SJCRH30 (cell line): Measurements from ENCODE around the gene TCERG1L. TPM values are rescaled to one million over a fixed set of nuclear protein-coding genes. Genes with fewer than 3 reads are reported as not detected.
"Not testable (repeated sequence)": the region's sequence is repeated elsewhere in the genome, so short reads cannot be mapped to it uniquely, and the experiment has no call there.

Source experiments
- DNase-seq, 2 experiments: peaks; one replicate each; pipeline ENCODE4 v3.0.0-alpha.2; 2015 to 2020
- H3K27ac ChIP-seq: fragments of 250-450 bp; sonication (Bioruptor Pico); 2 replicates; pipeline ENCODE4 v1.5.1; 2020; ENCODE audit warnings: mild to moderate bottlenecking, moderate library complexity
- H3K27me3 ChIP-seq: fragments of 250-450 bp; sonication (Bioruptor Pico); 2 replicates; pipeline ENCODE4 v1.5.1; 2020; ENCODE audit warnings: mild to moderate bottlenecking, moderate library complexity
- H3K36me3 ChIP-seq: fragments of 250-450 bp; sonication (Bioruptor Pico); 2 replicates; pipeline ENCODE4 v1.5.1; 2020; ENCODE audit warnings: mild to moderate bottlenecking, moderate library complexity
- H3K4me1 ChIP-seq: fragments of 250-450 bp; sonication (Bioruptor Pico); 2 replicates; pipeline ENCODE4 v1.5.1; 2020; ENCODE audit warnings: mild to moderate bottlenecking, moderate library complexity
- H3K4me3 ChIP-seq: fragments of 250-450 bp; sonication (Bioruptor Pico); 2 replicates; pipeline ENCODE4 v1.5.1; 2020; ENCODE audit warnings: mild to moderate bottlenecking, moderate library complexity
- H3K9me3 ChIP-seq: fragments of 250-450 bp; sonication (Bioruptor Pico); replicated peaks from 2 replicates; pipeline ENCODE4 v1.5.1; 2020; ENCODE audit warnings: mild to moderate bottlenecking, moderate library complexity
- total RNA-seq: library from RNA; depleted of rRNA; stranded (reverse); fragments of >200 nt; shearing (Covaris generic); gene quantifications from 2 replicates; pipeline ENCODE4 v1.2.3, GENCODE V29; 2014

The TCERG1L gene
- total RNA-seq, 1 experiment from 2014 or later, result not detected

DNA sequence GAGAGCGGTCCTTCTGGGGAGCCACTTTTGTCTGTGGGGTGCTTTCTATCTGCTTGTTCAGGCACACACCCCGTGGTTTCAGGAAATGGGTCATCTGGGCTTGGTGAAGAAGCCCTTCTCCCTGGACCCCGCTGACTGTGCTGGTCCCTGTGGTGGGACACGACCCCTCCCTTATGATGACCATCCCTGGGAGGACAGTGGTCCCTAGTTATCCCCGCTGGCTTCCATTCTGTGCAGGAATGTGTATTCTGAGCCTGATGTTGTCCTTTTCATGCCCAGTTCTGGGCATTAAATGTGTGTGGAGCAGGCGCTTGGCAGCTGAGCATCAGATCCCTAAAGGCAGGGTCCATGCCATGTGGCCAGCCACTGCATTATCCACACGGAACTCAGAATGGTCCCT lies 71.6 kb downstream of the TCERG1L start:
- H3K9me3 ChIP-seq, result no peaks in the 10 kb centered on the region
- H3K4me3 ChIP-seq, result no peak overlapping the region
- no peaks in the 10 kb centered on the region for H3K36me3 ChIP-seq
- no peaks in the 10 kb centered on the region for H3K4me1 ChIP-seq
- H3K27ac ChIP-seq, result no peak overlapping the region
- H3K27me3 ChIP-seq, result no peaks in the 10 kb centered on the region
- DNase-seq, result no peak

DNA sequence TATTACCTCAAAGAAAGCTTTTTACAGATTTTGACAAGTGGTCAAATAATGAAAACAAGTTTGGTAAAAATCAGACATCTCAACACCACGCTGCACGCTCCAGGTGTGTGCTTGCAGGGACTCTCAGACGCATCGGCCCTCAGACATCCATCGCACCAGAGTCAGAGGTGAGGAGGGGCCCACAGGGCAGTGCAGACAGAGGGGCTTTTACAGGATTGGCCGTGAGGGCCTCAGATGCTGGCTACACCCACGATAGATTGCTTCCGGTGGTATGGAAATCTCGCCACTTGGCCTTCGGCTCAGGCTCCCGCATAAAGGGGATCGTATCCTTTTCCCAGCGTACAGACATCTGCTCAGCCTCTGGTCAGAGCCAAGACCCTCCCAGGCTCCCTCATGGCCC lies 72.1 kb downstream of the TCERG1L start:
- Histone ChIP-seq H3K4me3 (no peak overlapping the region), H3K36me3 (no peaks in the 10 kb centered on the region), H3K4me1 (no peaks in the 10 kb centered on the region), H3K27me3 (no peaks in the 10 kb centered on the region), H3K9me3 (no peaks in the 10 kb centered on the region), H3K27ac (no peak overlapping the region)
- no peak for DNase-seq

DNA sequence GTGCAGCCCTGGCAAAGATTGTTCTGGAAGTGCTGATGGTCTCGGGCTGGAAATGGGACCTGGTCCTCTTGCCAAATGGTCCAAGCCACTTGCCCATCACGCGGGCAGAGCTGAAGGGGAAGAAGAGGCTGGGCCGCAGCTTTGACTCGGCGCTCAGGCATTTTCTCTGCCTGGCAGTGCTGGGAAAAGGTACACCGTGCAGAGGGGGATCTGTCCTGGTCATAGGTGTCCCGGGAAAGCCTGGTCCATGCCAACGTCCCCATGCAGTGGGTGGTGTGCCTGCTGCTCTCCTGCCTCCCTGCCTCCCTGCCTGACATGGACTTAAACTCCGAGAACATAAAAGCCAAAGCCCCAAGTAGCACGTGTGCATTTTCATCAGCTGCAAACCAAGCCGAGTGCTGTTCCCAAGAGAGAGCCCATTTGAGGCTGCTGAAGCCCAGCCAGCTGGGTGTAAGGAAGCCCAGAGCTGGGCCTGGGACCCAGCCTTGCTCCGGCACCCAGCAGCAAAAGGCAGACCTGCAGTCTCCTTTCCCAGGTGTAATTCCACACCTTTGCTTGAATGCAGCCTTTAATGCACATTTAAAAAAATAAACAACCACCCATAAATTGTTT lies 72.7 kb downstream of the TCERG1L start:
- no peak overlapping the region for H3K4me3 ChIP-seq
- no peaks in the 10 kb centered on the region for H3K36me3 ChIP-seq
- no peaks in the 10 kb centered on the region for H3K4me1 ChIP-seq
- H3K27me3 ChIP-seq, result no peaks in the 10 kb centered on the region
- DNase-seq, result no peak
- H3K27ac ChIP-seq, result no peak overlapping the region
- no peaks in the 10 kb centered on the region for H3K9me3 ChIP-seq

DNA sequence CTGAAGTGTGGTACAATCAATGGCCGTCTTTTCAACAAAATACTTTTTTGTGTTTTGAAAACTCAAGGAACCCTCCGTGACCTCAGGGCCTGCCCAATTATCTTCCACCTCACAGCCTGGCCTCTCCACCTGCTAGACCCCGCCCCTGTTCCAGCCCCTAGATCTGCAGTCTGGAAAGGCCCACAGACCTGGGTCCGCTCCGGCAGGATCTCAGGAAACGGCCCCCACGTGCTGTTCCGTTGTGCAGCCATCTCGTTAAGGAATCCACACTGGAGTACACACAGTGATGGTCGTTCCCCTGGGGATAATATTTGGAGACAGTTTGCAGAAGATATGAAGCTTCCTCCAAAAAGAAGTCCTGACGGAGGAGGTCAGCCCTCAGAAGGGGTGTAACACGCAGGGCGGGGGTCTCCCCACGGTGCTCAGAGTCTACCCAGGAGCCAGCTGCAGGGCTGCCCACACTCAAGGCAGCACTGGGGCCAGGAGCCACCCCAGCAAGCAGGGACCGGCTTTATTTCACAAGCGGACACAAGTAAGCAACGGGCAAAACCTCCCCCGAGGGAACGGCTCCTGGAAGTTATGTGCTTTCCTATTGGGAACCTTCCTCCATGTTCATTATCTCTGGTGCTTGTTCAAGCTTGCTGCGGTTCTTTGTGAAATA lies 73.4 kb downstream of the TCERG1L start:
- H3K27ac ChIP-seq, result no peak overlapping the region
- DNase-seq, result no peak
- no peaks in the 10 kb centered on the region for H3K27me3 ChIP-seq
- no peaks in the 10 kb centered on the region for H3K9me3 ChIP-seq
- no peaks in the 10 kb centered on the region for H3K4me1 ChIP-seq
- H3K4me3 ChIP-seq, result no peak overlapping the region
- no peaks in the 10 kb centered on the region for H3K36me3 ChIP-seq

DNA sequence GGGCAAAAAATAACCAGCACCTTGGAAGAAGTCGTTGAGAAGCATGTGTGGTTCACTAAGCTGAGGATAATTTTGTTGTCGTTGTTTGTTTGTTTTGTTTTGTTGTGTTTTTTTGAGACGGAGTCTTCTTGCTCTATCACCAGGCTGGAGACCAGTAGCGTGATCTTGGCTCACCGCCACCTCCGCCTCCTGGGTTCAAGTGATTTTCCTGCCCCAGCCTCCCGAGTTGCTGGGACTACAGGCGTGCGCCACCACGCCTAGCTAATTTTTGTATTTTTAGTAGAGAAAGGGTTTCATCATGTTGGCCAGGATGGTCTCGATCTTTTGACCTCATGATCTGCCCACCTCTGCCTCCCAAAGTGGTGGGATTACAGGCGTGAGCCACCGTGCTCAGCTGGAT lies 76.9 kb downstream of the TCERG1L start:
- not testable (repeated sequence) for H3K4me1 ChIP-seq, H3K36me3 ChIP-seq, H3K27ac ChIP-seq, DNase-seq, H3K27me3 ChIP-seq, H3K4me3 ChIP-seq, H3K9me3 ChIP-seq

DNA sequence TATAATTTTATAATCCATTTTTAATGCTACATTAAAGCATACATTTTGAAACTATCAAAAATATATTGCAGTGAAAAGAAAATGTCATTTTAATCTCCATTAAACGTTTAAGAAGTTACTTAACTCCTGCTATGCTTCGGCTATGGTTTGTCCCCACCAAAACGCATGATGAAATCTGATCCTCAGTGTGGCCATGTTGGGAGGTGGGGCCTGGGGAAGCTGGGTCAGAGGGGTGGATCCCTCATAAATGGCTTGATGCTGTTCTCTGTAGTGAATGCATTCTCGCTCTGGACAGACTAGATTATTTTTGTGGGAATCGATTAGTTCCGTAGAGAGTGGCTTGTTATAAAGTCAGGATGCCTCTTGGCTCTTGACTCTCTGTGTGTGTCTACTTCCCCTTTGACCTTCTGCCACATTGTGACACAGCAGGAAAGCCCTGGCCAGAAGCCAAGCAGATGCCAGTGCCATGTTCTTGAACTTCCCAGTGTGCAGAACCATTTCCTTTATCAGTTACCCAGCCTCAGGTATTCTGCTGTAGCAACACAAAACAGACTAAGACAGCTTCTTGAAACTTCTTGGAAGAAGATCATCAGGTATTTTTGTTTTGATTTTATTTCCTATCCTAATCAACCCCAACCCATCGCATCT lies 77.8 kb downstream of the TCERG1L start:
- H3K36me3 ChIP-seq, result no peaks in the 10 kb centered on the region

DNA sequence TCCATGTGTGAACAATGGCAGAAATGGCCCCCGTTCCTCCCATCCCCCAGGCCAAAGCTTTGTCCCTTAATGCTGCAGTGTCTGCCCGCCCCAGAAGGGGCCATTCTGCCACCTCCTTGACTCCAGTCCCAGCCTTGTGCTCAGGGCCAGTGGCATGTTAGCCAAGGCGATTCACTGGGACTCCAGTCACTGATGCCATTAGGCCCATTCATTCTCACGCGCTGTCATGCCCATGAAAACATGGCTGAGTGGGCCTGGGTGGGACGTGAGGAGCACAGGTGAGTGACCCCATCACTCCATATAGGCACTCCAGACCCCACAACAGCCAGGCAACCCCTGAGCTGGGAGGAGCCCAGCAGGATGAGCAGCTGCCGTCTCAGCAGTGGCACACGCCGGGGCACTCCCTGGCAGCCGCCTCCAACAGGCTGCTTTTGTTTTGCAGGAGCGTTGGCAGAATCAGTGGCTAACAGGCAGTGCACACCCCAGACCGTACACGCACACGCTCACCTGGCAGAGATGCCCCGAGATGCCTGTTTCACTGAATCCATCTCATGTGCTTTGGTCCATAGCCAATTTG lies 79.5 kb downstream of the TCERG1L start:
- Histone ChIP-seq H3K27me3 (no peaks in the 10 kb centered on the region), H3K36me3 (no peaks in the 10 kb centered on the region), H3K27ac (no peak overlapping the region), H3K9me3 (no peaks in the 10 kb centered on the region), H3K4me1 (no peaks in the 10 kb centered on the region), H3K4me3 (no peak overlapping the region)
- no peak for DNase-seq

More for the DNA sequence above, 77.8 kb downstream of the TCERG1L start:
- Histone ChIP-seq H3K4me1 (no peaks in the 10 kb centered on the region), H3K9me3 (no peaks in the 10 kb centered on the region), H3K27ac (no peak overlapping the region), H3K4me3 (no peak overlapping the region), H3K27me3 (no peaks in the 10 kb centered on the region)
- DNase-seq, result peak in 1 of 2 experiments; percentile 5

DNA sequence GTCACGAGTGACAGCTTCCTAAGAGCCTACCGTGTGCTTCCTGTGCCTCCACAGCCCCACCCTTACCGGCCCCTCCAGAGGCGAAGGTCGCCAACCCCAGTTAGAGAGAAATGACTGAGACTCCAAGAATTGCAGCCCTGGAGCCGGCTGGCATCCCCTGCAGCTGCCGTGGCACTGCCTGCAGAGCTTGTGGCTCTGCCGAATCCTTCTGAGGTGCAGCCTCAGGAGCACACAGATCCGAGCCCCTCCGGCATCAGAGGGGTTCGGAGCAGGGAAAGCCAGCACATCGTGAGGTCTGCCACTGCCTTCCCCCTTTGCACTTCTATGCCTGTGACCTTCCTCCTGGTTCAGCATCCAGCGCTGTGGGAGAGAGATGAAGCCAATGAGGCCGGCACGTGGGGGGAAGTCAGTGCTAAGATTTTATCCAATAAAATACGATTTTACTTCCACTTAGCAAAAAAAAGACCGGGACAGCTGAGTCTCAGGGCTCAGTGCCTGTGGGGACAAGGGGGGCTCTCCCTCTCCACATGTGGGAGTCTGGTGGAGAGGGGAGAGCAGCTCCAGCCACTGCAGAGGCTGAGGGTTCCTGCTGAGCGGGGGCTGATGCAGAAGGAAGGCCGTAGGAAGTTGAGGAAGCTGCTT lies 80.1 kb downstream of the TCERG1L start:
- DNase-seq, result no peak
- no peaks in the 10 kb centered on the region for H3K9me3 ChIP-seq
- no peak overlapping the region for H3K4me3 ChIP-seq
- no peaks in the 10 kb centered on the region for H3K36me3 ChIP-seq
- H3K27ac ChIP-seq, result no peak overlapping the region
- no peaks in the 10 kb centered on the region for H3K27me3 ChIP-seq
- H3K4me1 ChIP-seq, result no peaks in the 10 kb centered on the region

DNA sequence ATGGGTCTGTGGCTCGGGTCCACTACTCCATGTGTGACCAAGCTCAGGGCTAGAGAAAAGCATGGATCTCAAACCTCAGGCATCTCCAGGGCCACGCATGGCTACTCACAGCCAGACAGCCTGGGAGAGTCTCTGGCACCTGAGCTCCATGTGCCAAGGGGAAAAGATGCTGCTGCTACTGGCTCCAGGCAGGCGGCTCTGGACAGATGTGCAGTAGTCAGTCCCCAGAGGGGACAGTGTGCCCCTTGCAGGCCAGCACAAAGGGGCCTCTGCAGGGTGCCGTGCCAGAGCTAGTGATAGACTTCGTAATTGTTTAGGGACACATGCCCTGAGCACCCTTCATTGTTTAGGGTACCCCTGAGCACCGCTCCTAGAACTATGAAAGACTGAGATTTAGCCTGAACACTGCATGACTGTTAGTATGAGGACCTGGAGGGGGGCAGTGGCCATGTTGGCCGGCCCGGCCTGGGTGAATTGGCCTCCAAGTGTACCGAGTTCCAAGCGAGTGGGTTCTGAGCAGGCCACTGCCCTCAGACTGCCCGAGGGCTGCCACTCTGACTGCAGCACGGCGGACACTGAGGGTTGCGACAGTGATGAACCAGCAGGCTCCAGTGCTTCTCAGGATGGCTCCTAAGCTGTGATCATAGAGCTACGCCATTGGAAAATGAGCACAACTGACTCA lies 80.7 kb downstream of the TCERG1L start:
- no peak overlapping the region for H3K27ac ChIP-seq
- H3K4me3 ChIP-seq, result no peak overlapping the region
- H3K27me3 ChIP-seq, result no peaks in the 10 kb centered on the region
- H3K9me3 ChIP-seq, result no peaks in the 10 kb centered on the region
- no peaks in the 10 kb centered on the region for H3K36me3 ChIP-seq
- no peak for DNase-seq
- H3K4me1 ChIP-seq, result no peaks in the 10 kb centered on the region

DNA sequence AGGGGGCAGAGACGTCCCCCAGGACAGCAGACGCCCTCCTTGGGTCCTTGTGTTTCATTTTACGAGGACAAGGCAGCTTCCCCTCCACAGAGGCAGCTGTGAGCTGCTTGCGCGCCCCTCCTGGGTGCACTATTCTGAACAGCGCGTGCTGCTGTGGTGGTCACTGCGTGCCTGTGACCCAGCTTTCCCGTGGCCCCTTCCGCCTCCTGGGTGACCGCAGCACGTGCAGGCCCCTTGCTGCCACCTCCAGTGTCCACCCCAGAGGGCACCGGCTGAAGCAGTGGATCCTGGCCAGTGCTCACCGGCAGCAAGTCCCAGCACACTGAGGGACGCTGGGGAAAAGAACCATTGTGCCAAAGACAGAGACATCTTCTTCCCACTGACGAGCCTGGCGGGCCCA lies 81.4 kb downstream of the TCERG1L start:
- H3K36me3 ChIP-seq, result no peaks in the 10 kb centered on the region

DNA sequence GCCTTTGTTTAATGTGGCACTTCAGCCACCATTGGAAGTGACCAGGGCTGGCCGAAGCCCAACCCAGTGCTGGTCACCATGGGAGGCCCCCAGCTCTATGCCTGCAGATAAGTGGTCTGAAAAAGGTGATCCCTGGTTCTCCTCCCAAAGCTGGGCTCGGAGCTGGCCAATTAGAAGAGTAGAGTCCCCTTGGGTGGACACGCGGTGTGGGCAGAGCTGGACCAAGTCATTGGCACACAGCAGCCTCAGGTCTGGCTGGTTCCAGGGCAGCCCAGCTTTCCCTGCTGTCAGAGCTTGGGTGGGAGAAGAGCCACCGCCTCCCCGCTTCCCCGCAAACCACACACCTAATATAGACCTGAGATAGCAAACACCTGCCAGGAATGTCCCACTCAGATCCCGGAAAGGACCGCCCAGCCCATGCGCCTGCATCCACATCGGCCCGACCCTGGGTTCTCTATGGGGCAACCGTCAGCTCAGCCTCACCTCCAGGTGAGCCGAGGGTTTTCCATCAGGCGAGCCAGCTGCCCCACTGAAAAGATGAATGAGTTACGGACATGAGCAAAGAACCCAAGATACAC lies 84.3 kb downstream of the TCERG1L start:
- Histone ChIP-seq H3K36me3 (no peaks in the 10 kb centered on the region), H3K9me3 (no peaks in the 10 kb centered on the region)
- no peak for DNase-seq

More for the DNA sequence above, 81.4 kb downstream of the TCERG1L start:
- no peaks in the 10 kb centered on the region for H3K9me3 ChIP-seq
- H3K27ac ChIP-seq, result no peak overlapping the region
- no peaks in the 10 kb centered on the region for H3K27me3 ChIP-seq
- no peak overlapping the region for H3K4me3 ChIP-seq
- H3K4me1 ChIP-seq, result no peaks in the 10 kb centered on the region
- no peak for DNase-seq

DNA sequence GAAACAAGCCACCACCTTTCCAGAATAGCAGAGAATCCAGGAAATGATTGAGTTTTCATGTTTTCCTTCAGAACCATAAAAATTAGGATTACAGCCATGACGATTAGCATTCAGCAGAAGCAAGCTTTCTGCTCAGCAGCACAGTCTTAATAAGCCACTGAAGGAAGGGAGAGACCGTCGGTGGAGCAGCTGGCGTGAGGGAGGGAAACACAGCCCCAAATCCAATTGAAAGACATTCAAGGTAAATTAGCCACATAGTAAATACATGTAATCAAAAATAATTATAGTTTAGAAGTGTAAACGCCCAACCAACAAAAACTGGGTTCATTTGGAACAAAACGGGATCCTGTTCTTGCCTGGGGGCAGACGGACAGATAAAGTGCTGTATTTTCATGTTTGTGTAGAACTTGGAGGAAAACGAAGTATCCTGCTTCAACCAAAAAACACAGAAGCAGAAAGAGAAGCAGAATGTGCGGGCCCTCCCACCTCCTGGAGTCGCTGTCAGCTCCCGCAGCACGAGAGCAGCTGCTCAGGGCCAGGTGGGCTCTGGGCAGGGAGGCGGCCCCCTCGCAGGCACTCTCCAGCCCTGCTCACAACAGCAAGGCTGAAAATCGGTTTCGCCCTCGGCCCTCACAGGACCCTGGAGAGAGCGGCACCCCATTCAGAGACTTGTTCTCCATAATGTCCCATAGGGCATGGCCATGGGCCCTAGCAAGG lies 84.9 kb downstream of the TCERG1L start:
- Histone ChIP-seq H3K27ac (no peak overlapping the region), H3K27me3 (no peaks in the 10 kb centered on the region), H3K4me1 (no peaks in the 10 kb centered on the region), H3K36me3 (no peaks in the 10 kb centered on the region), H3K4me3 (no peak overlapping the region), H3K9me3 (no peaks in the 10 kb centered on the region)
- no peak for DNase-seq

More for the DNA sequence above, 84.3 kb downstream of the TCERG1L start:
- Histone ChIP-seq H3K4me1 (no peaks in the 10 kb centered on the region), H3K27me3 (no peaks in the 10 kb centered on the region), H3K4me3 (no peak overlapping the region), H3K27ac (no peak overlapping the region)

DNA sequence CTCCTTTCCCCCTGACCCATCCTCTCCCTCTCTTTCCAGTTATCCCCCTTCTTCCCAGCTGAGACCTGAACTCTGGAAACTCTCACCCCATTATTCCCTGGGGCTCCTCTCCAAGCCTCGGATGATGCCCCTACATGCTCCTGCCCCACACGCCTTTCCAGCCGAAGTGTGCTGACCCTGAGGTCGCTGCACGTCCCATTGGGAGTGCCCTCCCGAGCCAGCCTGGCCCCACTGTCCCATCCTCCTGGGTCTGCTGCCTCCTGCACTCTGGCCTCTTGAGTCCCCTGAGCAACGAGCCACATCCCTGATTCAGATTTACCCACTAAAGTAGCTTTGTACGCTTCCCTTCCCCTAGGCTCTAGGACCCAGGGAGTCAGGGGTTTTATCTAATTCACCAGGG lies 87.4 kb downstream of the TCERG1L start:
- no peak for DNase-seq
- Histone ChIP-seq H3K36me3 (no peaks in the 10 kb centered on the region), H3K9me3 (no peaks in the 10 kb centered on the region)

DNA sequence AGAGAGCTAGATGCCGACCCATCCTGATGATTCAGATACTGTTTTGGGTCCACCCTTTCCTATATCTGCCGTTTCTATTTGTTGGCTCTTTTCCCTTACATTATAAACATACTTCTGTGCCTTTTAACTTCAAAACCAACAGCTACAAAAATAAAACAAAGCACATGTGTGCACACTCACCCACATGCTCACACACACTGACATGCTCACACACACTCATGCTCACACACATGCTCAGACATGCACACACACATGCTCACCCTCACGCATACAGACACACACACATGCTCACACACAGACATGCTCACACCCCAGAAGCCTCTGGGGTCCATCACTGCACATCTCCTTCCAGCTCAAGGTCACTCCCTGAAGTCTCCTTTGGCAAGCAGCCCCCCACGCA lies 88.1 kb downstream of the TCERG1L start:
- Histone ChIP-seq H3K27ac (no peak overlapping the region), H3K4me3 (no peak overlapping the region), H3K36me3 (no peaks in the 10 kb centered on the region), H3K27me3 (no peaks in the 10 kb centered on the region), H3K9me3 (no peaks in the 10 kb centered on the region), H3K4me1 (no peaks in the 10 kb centered on the region)
- no peak for DNase-seq

More for the DNA sequence above, 87.4 kb downstream of the TCERG1L start:
- no peaks in the 10 kb centered on the region for H3K27me3 ChIP-seq
- H3K4me3 ChIP-seq, result no peak overlapping the region
- H3K27ac ChIP-seq, result no peak overlapping the region
- H3K4me1 ChIP-seq, result no peaks in the 10 kb centered on the region
